GM19467 (cell line): ENCODE data around the gene SIGLEC14.
"Not testable (repeated sequence)": the region's sequence is repeated elsewhere in the genome, so short reads cannot be mapped to it uniquely, and the experiment has no call there.

Source experiments
- ATAC-seq: cut with Tn5 transposase; IDR thresholded peaks from one replicate; pipeline ENCODE4 v1.9.1; 2021; ENCODE audit warnings: mild to moderate bottlenecking, moderate library complexity; ENCODE audit not compliant: unreplicated experiment

The SIGLEC14 gene

GRCh38 chr19:51675911-51676565 lies 29.4 kb upstream of the SIGLEC14 start:
- not testable (repeated sequence) for ATAC-seq

GRCh38 chr19:51668216-51668615 lies 21.6 kb upstream of the SIGLEC14 start:
- no peak for ATAC-seq

- no peak for ATAC-seq
Observed at GRCh38 chr19:51664997-51665396, 18.4 kb upstream of the SIGLEC14 start.

GRCh38 chr19:51664131-51664530 lies 17.5 kb upstream of the SIGLEC14 start:
- ATAC-seq, result no peak

- ATAC-seq, result no peak
Observed at GRCh38 chr19:51663650-51664049, 17.0 kb upstream of the SIGLEC14 start.

- ATAC-seq, result no peak
Observed at GRCh38 chr19:51660975-51661600, 14.5 kb upstream of the SIGLEC14 start.

GRCh38 chr19:51654783-51655182 lies 8.2 kb upstream of the SIGLEC14 start:
- no peak for ATAC-seq

GRCh38 chr19:51653162-51653561 lies 6.5 kb upstream of the SIGLEC14 start:
- no peak for ATAC-seq

GRCh38 chr19:51652266-51652665 lies 5.6 kb upstream of the SIGLEC14 start:
- ATAC-seq, result no peak

- ATAC-seq, result no peak
Observed at GRCh38 chr19:51651216-51651846, 4.7 kb upstream of the SIGLEC14 start.

- no peak for ATAC-seq
Observed at GRCh38 chr19:51647318-51647717, 693 bp upstream of the SIGLEC14 start.

GRCh38 chr19:51644636-51645271 lies 1.9 kb downstream of the SIGLEC14 start:
- no peak for ATAC-seq

GRCh38 chr19:51641648-51642047 lies 5.0 kb downstream of the SIGLEC14 start:
- ATAC-seq, result no peak

- ATAC-seq, result no peak
Observed at GRCh38 chr19:51640386-51640785, 6.2 kb downstream of the SIGLEC14 start.

GRCh38 chr19:51639916-51640315 lies 6.7 kb downstream of the SIGLEC14 start:
- ATAC-seq, result no peak

GRCh38 chr19:51637362-51637978 lies 9.2 kb downstream of the SIGLEC14 start:
- ATAC-seq, result no peak

- ATAC-seq, result no peak
Observed at GRCh38 chr19:51632126-51632525, 14.5 kb downstream of the SIGLEC14 start.

- not testable (repeated sequence) for ATAC-seq
Observed at GRCh38 chr19:51630315-51630714, 16.3 kb downstream of the SIGLEC14 start, which contains the start of gene SIGLEC5. TSS of gene SIGLEC5 (minus strand) at chr19:51630401. CDS start at chr19:51630335, 66 bp downstream.

- no peak for ATAC-seq
Observed at GRCh38 chr19:51628153-51628939, 18.3 kb downstream of the SIGLEC14 start.

- ATAC-seq, result no peak
Observed at GRCh38 chr19:51627491-51628138, 19.0 kb downstream of the SIGLEC14 start.
